ENCODE data around the gene EFCAB6.

The EFCAB6 gene

GRCh38 chr22:43554694-43555365, 257.3 kb downstream of the EFCAB6 start:
- no peak for TF ChIP-seq CTCF (IDR thresholded peaks at IDR 0.05; ENCODE audit: control insufficient read depth, insufficient read depth, low read depth, low read length, missing control alignments)
- H3K4me3 ChIP-seq (ENCODE audit: control insufficient read depth, low read depth, low read length), result no peak overlapping the region
- DNase-seq (ENCODE audit: low read depth), result no peak

- no peak overlapping the region for H3K4me3 ChIP-seq (ENCODE audit: control insufficient read depth, low read depth, low read length)
- TF ChIP-seq CTCF (IDR thresholded peaks at IDR 0.05; ENCODE audit: control insufficient read depth, insufficient read depth, low read depth, low read length, missing control alignments), result no peak
- DNase-seq (ENCODE audit: low read depth), result no peak
Observed at GRCh38 chr22:43554259-43554636, 257.9 kb downstream of the EFCAB6 start.

- TF ChIP-seq CTCF (IDR thresholded peaks at IDR 0.05; ENCODE audit: control insufficient read depth, insufficient read depth, low read depth, low read length, missing control alignments), result no peak
- H3K4me3 ChIP-seq (ENCODE audit: control insufficient read depth, low read depth, low read length), result no peak overlapping the region
- DNase-seq (ENCODE audit: low read depth), result no peak
Observed at GRCh38 chr22:43553451-43554258, 258.4 kb downstream of the EFCAB6 start.

- DNase-seq (ENCODE audit: low read depth), result no peak
- H3K4me3 ChIP-seq (ENCODE audit: control insufficient read depth, low read depth, low read length), result no peak overlapping the region
- TF ChIP-seq CTCF (IDR thresholded peaks at IDR 0.05; ENCODE audit: control insufficient read depth, insufficient read depth, low read depth, low read length, missing control alignments), result no peak
Observed at GRCh38 chr22:43550672-43551071, 261.4 kb downstream of the EFCAB6 start.

- no peak for DNase-seq (ENCODE audit: low read depth)
Observed at GRCh38 chr22:43550024-43550620, 262.0 kb downstream of the EFCAB6 start.

GRCh38 chr22:43546186-43546585, 265.9 kb downstream of the EFCAB6 start:
- no peak for DNase-seq (ENCODE audit: low read depth)
- H3K4me3 ChIP-seq (ENCODE audit: control insufficient read depth, low read depth, low read length), result no peak overlapping the region
- no peak for TF ChIP-seq CTCF (IDR thresholded peaks at IDR 0.05; ENCODE audit: control insufficient read depth, insufficient read depth, low read depth, low read length, missing control alignments)

More at GRCh38 chr22:43550024-43550620, 262.0 kb downstream of the EFCAB6 start:
- no peak for TF ChIP-seq CTCF (IDR thresholded peaks at IDR 0.05; ENCODE audit: control insufficient read depth, insufficient read depth, low read depth, low read length, missing control alignments)
- no peak overlapping the region for H3K4me3 ChIP-seq (ENCODE audit: control insufficient read depth, low read depth, low read length)
